CD4-positive, alpha-beta T cell treated with Interleukin-17A for 1 hour (primary cell): Measurements from ENCODE around the gene AP3M1.
A peak's percentile ranks its signal among the peaks of the same experiment; 100 is the strongest.
"Not testable (repeated sequence)": the region's sequence is repeated elsewhere in the genome, so short reads cannot be mapped to it uniquely, and the experiment has no call there.

Experiments
- DNase-seq: peaks from one replicate; pipeline ENCODE4 v3.0.0-alpha.2; 2020

AP3M1 gene

DNA sequence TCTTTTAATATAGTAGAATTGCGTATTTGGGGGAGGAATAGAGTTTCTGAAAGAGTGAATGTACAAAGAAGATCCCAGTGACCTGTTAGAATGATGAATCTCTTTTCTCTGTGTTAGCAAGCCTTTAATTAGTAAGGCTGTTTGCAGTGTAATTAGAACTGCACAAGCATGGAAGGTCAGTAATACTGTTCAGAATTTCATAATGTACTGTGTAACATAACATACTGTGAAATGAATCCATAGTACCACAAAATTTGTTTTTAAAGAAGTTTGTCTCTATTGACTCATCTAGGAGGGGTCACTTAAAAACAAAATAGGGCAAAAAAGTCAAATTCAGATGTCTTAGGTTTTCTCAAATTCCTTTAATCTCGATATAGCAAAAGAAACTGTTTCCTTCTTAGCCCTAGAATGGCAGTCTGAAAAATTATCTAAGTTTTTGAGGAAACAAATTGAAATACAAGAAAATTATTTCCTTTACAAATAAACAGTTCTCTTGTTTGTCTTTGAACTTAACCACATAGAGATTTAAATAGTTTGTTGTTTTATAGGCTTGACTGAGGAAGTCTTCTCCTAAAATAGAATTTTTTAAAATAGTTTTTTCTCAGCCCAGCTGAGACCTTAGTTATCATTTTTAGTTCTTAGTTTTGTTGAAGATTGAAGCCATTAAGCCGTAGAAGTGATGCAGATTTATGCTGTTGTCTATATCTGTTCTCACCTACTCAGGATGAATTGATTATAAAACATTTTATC, 12.9 kb upstream of the AP3M1 start:
- DNase-seq, result no peak

DNA sequence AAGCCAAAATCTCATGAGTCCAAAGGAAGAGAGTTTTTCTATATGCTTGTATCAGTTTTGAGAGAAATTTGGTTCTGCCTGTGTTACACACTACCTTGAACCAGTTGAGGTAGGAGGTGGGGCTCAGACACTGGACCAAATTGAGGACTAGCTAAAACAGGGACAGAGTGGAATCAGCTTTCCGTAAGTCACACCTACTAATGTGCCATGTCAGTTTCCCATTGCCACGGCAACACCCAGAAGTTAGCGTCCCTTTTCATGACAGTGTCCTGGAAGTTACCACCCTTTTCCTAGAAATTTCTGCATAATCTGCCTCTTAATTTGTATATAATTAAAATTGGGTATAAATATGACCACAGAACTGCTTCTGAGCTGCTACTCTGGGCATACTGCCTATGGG, 9.4 kb upstream of the AP3M1 start:
- DNase-seq, result no peak

DNA sequence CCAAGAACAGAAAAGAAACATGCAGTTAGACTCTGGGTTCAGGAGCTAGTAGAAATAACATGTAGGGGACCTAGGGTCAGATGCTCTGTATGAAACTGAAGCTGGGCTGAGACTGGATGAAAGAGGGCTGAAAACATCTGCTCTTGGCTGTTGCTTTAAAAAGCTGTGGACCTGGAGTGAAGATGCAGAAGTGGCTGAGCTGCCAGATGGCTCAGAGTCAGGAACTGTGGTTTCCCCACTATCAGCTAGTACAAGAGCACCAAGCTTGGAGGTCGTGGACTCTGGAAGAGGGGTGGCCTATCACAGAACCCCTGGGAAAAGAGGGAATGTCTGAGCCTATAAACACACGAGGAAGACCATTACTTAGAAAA, 6.3 kb upstream of the AP3M1 start:
- DNase-seq, result no peak

DNA sequence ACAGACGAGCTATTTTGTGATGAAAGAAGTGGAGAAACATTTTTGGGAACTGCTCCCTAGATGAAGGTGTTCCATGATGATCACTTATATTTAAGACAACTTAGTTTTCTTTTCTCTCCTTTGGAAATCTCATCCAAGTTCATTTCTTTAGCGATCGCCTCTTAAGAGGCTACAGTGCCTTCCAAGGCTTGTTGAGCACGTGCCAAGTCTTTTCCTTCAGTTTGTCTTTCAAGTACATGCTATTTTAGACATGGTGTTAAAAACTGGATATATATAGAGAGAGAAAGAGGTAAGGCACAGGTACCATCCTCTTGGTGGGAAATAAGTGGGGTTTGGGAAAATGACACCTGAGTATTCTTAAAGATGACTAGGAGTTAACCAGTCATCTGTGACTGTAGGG, 3.0 kb upstream of the AP3M1 start:
- no peak for DNase-seq

DNA sequence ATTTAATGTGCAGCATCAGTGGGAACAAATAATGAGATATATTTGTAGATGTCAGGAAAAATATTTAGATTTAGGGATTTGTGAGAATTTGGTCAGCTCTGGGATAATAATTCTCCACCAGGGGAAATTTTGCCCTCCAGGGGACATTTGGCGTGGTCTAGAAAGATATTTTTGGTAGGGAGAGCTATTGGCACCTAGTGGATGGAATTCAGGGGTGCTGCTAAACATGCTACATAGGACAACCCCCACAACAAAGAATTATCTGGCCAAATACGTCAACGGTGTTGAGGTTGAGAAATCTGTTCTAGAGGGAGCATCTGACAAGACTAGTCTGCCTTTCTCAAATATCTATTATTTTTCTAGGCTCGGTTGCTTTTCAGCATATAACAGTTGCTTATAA, 2.5 kb upstream of the AP3M1 start:
- DNase-seq, result no peak

DNA sequence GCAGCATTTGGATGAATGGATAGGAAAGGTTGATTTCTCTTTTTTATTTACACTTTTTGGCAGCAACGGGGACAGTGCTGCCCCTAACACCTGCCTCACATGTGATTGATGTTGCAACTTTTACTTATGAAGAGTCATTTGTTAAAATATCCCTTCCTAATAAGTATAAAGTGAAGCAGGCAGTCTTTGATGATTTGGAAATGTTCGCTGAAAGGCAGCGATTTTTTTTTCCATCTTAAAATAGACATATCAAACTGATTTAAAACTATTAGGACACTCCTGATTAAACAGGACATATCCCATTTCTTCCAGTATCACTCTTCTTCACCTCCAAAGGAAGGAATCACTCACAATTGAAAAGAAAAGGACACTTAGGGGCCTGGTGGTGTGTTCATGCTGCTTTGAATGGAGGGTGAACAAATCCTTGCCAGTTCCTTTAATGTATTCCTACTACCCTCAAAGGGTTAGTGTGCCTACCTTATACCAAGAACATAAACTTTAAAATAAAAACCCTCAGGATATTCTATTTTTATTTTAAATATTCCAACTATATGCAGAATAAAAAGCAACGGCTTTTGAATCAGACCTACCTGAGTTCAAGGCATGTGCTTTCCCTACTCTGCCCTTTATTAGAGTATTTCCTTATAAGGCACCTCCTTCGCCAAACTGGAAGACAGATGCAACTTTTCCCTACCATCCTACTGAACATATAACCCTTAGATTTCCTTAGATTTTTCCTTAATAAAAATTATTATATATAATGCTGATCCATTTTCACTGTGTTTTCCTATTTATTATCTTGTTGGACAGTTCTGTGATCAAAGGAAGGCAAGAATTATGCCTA, 1.5 kb upstream of the AP3M1 start:
- DNase-seq, result no peak

DNA sequence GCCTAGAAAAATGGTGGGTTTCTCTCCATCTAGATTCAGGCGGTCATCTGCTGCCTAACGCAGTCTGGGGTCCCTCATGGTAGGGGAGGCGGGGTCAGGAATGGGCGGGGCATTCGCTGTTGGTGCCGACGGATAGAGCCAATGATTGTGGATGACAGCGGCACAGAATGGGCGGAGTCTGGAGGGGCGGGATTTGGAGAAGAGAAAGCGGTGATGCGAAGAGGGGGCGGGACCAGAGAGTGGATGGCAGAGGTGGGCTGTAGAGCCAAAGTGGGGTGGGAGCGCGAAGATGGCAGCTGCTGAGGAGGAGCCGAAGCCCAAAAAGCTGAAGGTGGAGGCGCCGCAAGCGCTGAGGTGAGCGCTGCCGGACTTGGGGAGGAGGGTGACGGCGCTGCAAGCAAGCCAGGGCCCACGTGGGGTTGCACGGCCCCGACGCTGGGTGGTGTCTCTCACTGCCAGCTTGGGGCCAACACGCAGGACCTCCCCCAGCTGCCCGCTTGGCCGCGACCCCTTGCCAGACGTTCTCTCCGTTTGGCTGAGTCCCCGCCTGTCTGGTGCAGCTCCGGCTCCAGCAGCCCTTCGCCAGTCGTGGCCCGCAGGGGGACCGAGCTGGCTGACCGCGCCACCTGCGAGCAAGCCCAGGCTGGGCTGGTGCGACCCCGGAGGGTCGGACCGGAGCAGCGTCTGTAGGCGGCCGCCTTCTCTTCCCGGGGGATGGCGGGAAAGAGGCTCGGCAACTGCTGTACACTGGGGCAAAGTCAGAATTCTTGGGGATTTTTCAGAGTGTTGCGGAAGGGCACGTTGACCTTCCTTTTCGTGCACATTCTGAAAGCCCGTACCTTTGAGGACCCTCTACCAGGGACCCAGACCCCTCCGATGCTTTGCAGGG, 606 bp upstream of the AP3M1 start, which contains the start of gene ADK:
TSS of gene ADK (plus strand) at position 232 of the 889 bp plus-strand sequence. CDS start at position 290, 58 bp downstream.
- DNase-seq, result peak; percentile 100

DNA sequence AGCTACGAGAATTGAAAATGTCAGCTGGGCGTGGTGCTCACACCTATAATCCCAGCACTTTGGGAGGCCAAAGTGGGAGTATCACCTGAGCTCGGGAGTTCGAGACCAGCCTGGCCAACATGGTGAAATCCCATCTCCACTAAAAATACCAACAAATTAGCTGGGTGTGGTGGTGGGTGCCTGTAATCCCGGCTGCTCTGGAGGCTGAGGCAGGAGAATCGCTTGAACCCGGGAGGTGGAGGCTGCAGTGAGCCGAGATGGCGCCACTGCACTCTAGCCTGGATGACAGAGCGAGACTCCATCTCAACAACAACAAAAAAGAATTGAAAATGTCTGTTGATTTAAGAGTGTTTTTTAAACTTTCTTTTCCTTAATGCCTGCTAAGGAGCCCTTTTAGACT, 3.6 kb downstream of the AP3M1 start:
- DNase-seq, result not testable (repeated sequence)

DNA sequence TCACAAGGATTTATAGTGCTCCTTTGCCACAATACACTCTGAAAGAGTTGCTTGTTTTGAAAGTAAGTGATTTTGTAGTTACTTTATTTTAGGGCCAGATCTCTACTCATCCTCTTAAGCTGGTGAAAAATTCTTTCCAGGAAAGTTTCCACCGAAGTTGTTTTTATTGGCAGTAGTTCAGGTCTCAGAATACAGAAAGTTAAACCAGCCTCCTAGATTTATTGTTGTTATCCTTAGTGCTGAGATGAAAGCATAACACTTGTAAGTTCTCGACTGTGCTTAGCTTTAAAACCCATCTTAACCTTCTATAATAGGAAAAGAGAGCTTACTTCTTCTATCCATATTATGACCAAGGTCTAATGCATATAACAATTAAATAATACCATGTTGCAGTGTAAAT, 5.5 kb downstream of the AP3M1 start:
- no peak for DNase-seq

DNA sequence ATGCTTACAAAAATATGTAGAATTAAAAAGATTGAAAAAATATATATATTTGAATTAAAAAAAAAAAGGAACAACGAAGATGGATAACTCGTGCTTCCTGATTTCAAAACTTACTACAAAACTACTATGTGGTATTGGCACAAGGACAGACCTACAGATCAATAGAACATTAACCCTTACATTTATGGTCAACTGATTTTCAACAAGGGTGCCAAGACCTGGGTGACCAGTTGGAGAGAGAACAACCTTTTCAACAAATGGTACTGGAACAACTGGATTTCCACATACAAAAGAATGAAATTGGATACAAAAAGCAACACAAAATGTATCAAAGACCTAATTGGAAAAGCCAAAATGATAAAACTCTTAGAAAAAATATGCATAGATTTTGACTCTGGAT, 10.1 kb downstream of the AP3M1 start:
- no peak for DNase-seq

DNA sequence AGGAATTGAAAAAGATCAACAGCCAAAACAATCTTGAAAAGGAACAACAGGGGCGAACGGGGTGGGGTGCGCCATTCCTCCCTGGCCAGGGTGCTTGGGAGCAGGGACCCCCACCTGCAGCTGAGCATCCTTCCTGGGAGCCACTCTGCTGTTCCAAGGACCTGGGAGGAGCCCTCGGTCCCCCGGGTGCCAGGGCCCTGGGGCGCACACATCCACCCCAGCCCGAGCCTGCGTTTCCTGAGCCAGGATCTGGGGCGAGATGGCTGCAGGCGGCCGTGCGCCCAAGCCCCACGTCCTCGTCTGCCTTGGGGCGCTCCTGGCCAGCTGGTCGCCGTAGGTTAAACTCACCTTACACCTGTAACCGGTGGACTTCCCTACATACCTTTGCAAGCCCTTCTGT, 10.6 kb downstream of the AP3M1 start:
- DNase-seq, result no peak

DNA sequence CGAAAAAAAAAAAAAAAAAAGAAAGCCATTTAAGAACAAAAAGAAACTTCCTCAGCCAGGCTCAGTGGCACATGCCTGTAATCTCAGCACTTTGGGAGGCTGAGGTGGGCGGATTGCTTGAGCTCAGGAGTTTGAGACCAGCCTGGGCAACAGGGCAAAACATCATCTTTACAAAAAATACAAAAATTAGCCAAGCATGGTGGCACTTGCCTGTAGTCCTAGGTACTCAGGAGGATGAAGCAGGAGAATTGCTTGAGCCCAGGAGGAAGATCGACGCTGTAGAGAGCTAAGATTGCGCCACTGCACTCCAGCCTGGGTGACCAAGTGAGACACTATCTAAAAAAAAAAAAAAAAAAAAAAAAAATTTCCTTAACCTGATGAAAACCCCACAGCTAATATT, 12.0 kb downstream of the AP3M1 start:
- not testable (repeated sequence) for DNase-seq

DNA sequence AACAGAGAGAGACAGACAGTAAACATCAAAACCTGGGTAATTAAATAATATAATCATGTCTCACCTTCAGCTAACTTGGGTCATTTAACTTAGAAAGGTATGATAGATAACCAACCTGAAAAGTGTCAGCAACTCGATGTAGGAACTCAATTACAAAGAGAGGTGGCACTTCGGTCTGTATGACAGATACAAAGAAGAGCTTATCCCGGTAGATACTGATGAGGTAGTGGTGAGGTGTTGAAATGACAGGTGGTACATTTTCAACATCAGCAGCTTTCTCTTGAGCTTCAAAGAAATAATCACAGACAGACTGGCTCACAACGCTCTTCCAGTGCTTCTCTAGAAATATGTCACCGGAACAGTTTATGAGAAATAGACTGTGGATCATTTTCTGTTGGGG, 12.6 kb downstream of the AP3M1 start:
- DNase-seq, result no peak

DNA sequence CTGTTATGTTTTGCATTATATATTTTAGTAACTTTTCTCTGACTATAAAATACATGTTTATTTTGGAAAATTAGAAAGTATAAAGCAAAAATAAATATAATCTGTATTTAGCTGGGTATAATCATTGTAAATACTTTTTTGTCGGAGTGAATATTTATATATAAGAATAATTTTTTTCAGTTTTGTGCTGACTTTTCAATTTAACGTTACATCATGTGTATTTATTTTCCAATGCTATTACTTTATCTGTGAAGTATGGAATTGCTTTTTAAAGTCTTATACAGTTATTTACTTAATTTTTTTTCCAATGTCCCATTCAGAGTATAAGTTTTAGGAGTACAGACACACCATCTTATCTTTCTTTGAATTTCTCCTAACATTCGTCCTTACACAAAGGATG, 15.2 kb downstream of the AP3M1 start:
- no peak for DNase-seq

DNA sequence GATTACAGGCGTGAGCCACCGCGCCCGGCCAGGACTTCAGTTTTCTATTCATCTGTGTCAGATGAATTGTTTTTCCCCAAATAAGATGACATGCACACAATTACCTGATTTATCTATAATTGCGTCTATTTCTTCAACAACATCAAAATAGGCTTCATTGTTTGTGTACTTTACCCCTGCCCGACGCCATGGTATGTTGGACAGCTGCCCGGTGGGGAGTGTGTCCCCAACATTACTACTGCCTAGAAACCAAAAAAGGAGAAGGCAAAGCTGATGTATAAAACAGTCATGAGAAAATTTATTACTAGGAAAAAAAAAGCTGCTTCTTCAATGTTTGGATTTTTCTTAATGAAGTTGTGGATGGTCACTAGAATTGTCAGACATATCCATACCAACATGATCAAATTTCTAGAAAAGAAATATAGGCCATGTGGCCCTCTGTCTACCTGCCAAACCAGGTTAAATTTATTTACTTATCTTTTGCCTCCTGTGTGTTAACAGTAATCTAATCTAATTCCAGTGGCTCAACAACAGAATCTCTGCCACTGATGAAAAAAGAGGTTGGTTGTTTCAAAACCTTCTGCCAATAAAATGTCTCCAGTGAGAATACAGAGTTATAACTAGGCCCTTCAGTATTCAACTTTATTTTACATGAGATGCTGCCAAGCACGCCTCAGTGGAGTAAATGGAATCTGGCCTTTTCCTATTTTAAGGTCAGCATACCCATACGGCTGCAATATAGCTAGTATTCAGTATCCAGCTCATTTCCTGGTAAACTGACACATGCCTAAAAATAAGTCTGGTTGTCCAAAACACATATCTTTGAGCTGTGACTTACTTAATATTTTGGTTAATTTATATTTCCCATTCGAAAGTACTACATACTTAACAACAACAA, 16.5 kb downstream of the AP3M1 start:
- DNase-seq, result no peak

DNA sequence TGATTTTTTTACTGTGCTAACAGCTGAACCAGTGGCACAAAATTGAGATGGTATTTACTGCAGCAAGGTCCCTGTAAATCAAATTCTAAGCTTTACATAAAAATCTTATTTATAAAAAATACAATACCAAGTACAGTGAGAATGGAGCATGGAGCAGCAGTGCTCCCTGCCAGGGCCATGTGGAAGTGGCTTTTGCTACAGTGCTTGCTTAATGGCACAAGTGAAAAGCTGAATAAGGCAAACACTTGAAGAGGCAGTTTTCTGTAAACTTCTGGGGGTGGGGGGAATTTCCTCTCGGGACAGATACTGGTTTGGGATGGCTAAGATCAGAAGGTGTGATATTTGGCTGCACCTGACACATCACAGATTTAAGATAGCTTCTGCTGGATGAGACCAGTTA, 27.5 kb downstream of the AP3M1 start:
- no peak for DNase-seq

DNA sequence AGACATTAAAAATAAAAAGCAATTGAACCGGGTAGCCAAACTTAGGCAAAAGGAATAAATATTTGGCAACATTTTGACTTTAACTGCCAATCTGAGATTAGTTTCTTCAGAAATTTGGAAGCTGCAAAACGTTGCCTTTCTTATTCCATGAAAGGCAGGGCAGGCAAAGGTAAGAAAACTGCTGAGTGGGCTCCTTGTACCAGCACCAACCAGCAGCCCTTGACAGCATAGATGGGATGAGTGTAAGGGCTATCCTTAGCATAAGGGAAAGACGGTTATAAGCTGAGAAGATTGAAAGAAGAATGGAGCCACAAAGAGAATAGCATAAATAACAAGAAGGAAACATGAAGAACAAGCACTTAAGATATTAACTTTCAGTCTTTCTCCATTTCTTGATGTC, 28.6 kb downstream of the AP3M1 start:
- no peak for DNase-seq

DNA sequence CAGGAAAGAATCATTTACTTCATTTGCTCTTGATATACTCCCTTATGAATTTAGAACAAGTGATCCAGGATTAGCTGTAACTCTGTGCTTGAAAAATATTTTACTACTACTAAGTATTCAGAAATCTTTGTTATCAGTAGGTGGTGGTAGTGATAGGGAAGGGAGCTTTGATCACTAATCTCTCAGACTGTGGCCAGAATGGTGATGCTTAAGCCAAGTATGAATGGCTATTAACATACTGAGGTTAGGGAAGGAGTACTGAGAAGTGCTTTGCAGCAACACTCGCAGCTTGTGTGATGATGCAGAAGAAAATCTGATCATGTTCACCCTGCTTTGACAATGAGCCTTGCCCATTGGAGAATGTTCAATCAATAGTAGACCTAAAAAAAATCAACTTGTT, 29.3 kb downstream of the AP3M1 start:
- DNase-seq, result no peak

DNA sequence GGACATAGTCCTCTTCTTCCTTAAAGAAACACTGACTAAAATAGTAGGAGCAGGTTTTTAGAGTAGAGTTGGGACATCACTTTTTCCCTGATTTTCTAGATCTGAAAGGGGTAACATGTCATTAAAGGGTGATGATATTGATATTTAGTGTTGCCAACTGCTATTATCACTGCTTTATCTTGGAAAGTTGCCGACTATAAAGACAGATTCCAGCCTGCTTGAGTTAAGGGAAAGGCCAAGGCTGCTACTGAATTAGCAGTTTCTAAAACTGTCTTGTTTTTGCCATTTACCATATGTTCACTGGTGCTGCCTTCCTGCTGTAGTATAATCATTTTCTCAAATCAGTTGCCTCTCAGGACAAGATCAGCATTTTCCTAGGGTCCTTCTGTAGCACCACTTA, 29.7 kb downstream of the AP3M1 start:
- no peak for DNase-seq

DNA sequence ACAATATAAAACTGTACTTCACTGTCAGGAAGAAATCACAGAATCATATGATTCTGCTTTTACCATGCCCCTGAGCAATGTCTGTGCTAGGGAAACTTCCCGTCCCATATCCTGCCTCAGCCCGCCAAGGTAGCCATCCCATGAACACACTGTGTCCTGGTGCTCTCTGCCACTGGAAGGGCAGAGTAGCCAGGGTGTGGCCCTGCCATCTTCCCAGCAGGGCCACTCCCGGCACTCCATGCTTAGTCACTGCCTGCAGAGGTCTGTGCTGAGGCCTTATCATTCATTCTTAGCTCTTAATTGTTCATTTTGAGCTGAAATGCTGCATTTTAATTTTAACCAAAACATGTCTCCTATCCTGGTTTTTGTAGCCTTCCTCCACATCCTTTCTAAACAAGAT, 31.8 kb downstream of the AP3M1 start:
- DNase-seq, result no peak

DNA sequence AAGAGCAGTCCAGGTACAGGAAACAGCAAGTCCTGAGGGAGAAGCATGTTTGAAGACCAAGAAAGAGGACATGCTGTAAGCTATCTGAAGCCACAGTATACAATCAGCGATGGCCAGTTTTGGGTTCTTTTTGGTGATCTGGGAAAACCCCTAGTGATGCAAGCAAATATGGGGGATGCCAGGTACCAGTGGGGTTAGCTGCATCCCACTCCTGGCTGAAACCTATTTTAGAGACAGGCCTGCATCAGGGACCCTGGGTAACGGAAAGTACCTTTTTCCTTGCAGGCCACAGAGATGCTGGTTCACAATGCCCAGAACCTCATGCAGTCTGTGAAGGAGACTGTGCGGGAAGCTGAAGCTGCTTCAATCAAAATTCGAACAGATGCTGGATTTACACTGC, 32.9 kb downstream of the AP3M1 start:
- DNase-seq, result no peak

DNA sequence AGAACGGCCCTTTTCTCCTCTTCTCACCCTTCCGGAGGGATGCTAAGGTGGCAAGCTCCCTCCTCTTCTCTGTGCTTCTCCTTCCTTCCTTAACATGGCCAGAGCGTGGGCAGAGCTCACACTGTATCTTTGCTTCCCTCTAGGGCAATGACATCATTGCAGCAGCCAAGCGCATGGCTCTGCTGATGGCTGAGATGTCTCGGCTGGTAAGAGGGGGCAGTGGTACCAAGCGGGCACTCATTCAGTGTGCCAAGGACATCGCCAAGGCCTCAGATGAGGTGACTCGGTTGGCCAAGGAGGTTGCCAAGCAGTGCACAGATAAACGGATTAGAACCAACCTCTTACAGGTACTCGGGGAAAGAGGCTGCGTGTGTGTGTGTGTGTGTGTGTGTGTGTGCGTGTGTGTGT, 36.6 kb downstream of the AP3M1 start:
- DNase-seq, result no peak
